ENCODE measurements around the gene PTPN7. TPM values are rescaled to one million over a fixed set of nuclear protein-coding genes. Genes with fewer than 3 reads are reported as not detected.

The PTPN7 gene
- total RNA-seq, 1 experiment from 2014 or later: not detected

- no peak overlapping the region for H3K27ac Mint-ChIP-seq (ENCODE audit: unreplicated experiment)
- intact Hi-C loops (cut with micrococcal nuclease; ENCODE audit: unreplicated experiment): no loop called here
- CTCF ChIA-PET: interaction anchor here (0.7 kb wide), 1 partner anchor 314 kb away, joined by 3 read pairs; no protein-coding TSS in a partner anchor
- DNase-seq: no peak
- H3K4me1 Mint-ChIP-seq (ENCODE audit: low read depth, unreplicated experiment): no peaks in the 10 kb centered on the region
- TF ChIP-seq CTCF (IDR thresholded peaks at IDR 0.05; ENCODE audit: unreplicated experiment): no peak
- no peak overlapping the region for H3K4me3 Mint-ChIP-seq (ENCODE audit: low read depth, unreplicated experiment)
- BruUV-seq (replicated peaks): no TSS peak
- peaks cover 35% of the 10 kb centered on the region for H3K27me3 Mint-ChIP-seq (ENCODE audit: unreplicated experiment)
- no peaks in the 10 kb centered on the region for H3K36me3 Mint-ChIP-seq (ENCODE audit: insufficient read depth, unreplicated experiment)
- no peaks in the 10 kb centered on the region for H3K9me3 Mint-ChIP-seq (ENCODE audit: low read depth, unreplicated experiment)
These were observed 997 bp upstream of the PTPN7 start for GRCh38 chr1:202161151-202162046.

GRCh38 chr1:202159534-202160371 lies 649 bp downstream of the PTPN7 start:
- BruUV-seq (replicated peaks): no TSS peak
- H3K9me3 Mint-ChIP-seq (ENCODE audit: low read depth, unreplicated experiment): no peaks in the 10 kb centered on the region
- CTCF ChIA-PET: interaction anchor here (0.5 kb wide), 1 partner anchor 59 kb away, joined by 3 read pairs; no protein-coding TSS in a partner anchor
- no peak for DNase-seq
- peaks cover 11% of the 10 kb centered on the region for H3K4me1 Mint-ChIP-seq (ENCODE audit: low read depth, unreplicated experiment)
- no peak for TF ChIP-seq CTCF (IDR thresholded peaks at IDR 0.05; ENCODE audit: unreplicated experiment)
- peaks cover 29% of the 10 kb centered on the region for H3K27me3 Mint-ChIP-seq (ENCODE audit: unreplicated experiment)
- H3K4me3 Mint-ChIP-seq (ENCODE audit: low read depth, unreplicated experiment): no peak overlapping the region
- intact Hi-C loops (cut with micrococcal nuclease; ENCODE audit: unreplicated experiment): no loop called here
- no peak overlapping the region for H3K27ac Mint-ChIP-seq (ENCODE audit: unreplicated experiment)
- no peaks in the 10 kb centered on the region for H3K36me3 Mint-ChIP-seq (ENCODE audit: insufficient read depth, unreplicated experiment)

GRCh38 chr1:202158810-202159533 lies 1.4 kb downstream of the PTPN7 start:
- no peak overlapping the region for H3K4me3 Mint-ChIP-seq (ENCODE audit: low read depth, unreplicated experiment)
- H3K36me3 Mint-ChIP-seq (ENCODE audit: insufficient read depth, unreplicated experiment): no peaks in the 10 kb centered on the region
- no TSS peak for BruUV-seq (replicated peaks)
- DNase-seq: no peak
- H3K4me1 Mint-ChIP-seq (ENCODE audit: low read depth, unreplicated experiment): peaks cover 17% of the 10 kb centered on the region
- H3K27ac Mint-ChIP-seq (ENCODE audit: unreplicated experiment): no peak overlapping the region
- H3K27me3 Mint-ChIP-seq (ENCODE audit: unreplicated experiment): peaks cover 21% of the 10 kb centered on the region
- H3K9me3 Mint-ChIP-seq (ENCODE audit: low read depth, unreplicated experiment): no peaks in the 10 kb centered on the region
- CTCF ChIA-PET: interaction anchor here (0.7 kb wide), 2 partner anchors 23 to 549 kb away, joined by 4 read pairs; no protein-coding TSS in a partner anchor
- no peak for TF ChIP-seq CTCF (IDR thresholded peaks at IDR 0.05; ENCODE audit: unreplicated experiment)
- intact Hi-C loops (cut with micrococcal nuclease; ENCODE audit: unreplicated experiment): no loop called here

GRCh38 chr1:202157945-202158344 lies 2.5 kb downstream of the PTPN7 start:
- Mint-ChIP-seq H3K4me1 (ENCODE audit: low read depth, unreplicated experiment) (peaks cover 17% of the 10 kb centered on the region), H3K27me3 (ENCODE audit: unreplicated experiment) (peaks cover 18% of the 10 kb centered on the region), H3K36me3 (ENCODE audit: insufficient read depth, unreplicated experiment) (no peaks in the 10 kb centered on the region), H3K9me3 (ENCODE audit: low read depth, unreplicated experiment) (no peaks in the 10 kb centered on the region), H3K27ac (ENCODE audit: unreplicated experiment) (no peak overlapping the region), H3K4me3 (ENCODE audit: low read depth, unreplicated experiment) (no peak overlapping the region)
- DNase-seq: no peak
- BruUV-seq (replicated peaks): no TSS peak
- intact Hi-C loops (cut with micrococcal nuclease; ENCODE audit: unreplicated experiment): no loop called here
- TF ChIP-seq CTCF (IDR thresholded peaks at IDR 0.05; ENCODE audit: unreplicated experiment): no peak
- CTCF ChIA-PET: no interaction called here
